HG02798 (cell line): ENCODE measurements around the gene SLC25A21.
"Not testable (repeated sequence)": the region's sequence is repeated elsewhere in the genome, so short reads cannot be mapped to it uniquely, and the experiment has no call there.

ENCODE experiments used
- ATAC-seq: cut with Tn5 transposase; IDR thresholded peaks from one replicate; pipeline ENCODE4 v1.9.1; 2021; ENCODE audit warnings: mild to moderate bottlenecking; ENCODE audit not compliant: unreplicated experiment, poor library complexity

The SLC25A21 gene

DNA sequence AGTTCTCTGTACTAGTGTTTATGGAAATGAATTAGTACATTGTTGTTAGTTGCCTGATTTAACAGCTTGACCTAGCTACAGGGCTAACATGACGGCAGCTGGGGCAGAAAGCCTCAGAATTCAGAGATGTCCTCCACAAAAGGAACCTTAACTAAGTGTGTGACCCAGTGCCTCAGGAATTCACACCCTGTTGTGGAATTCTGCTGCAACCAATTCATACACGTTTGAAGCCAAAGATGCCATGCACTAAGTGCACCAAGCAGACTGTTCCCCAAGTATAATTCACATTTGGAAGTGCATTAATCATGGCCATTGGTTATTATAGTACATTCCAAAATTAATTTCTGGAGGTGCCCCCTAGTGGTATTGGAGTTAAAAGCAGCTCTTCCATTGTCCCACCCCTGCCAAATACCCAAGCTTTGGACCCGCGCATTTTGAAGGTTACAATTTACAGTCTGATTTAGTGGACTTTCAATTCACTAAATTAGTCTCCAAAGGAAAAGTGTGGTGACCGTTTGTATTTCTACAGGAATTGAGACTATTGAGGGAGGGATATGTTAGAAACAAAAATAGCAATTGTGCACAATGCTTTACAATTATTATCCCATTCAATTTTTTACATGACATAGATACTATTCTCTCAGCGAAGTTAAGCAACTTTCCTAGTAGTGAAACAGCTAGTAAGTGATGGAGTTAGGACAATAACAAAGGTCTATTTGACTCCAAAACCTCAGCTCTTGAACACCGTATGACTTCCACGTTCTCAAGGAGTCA is 424.8 kb downstream of the SLC25A21 start:
- no peak for ATAC-seq

DNA sequence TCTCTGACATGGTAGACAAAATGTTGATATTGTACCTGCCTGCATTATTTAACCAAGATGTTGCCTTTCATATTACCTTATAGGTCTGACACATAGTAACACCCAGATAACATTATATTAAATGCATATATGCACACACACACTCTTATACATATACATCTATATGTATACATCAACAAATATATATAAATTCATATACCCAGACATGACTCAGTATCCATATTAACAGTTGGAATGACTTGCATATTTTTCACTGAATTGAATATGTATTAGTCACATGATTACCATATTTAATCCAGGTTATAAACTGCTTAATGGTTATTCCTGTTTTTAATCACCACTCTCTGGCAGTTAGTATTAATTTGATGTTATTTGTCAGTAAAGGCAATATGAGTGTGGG is 425.5 kb downstream of the SLC25A21 start:
- no peak for ATAC-seq

DNA sequence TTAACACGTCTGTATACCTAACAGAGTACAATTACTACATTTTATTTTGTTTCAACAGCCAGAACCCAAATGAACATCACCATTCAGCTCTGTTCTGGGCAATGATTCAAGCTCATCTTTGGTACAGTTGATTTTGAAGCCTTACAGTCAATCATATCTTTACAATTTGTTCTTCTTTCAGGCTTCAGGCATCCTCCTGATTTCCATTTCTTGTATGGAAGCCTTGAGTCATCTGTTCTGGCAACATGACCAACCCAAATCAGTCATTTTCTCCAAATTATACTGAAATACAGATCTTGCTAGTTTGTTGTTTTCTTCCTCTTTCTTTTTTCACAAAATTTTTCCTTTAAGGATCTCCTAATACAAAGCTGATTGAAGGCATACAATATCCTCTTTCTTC is 430.5 kb downstream of the SLC25A21 start:
- ATAC-seq: no peak

- no peak for ATAC-seq
Measured at GRCh38 chr14:36738269-36738668, 434.1 kb downstream of the SLC25A21 start.

- ATAC-seq: no peak
Measured at GRCh38 chr14:36726128-36726527, 446.3 kb downstream of the SLC25A21 start.

DNA sequence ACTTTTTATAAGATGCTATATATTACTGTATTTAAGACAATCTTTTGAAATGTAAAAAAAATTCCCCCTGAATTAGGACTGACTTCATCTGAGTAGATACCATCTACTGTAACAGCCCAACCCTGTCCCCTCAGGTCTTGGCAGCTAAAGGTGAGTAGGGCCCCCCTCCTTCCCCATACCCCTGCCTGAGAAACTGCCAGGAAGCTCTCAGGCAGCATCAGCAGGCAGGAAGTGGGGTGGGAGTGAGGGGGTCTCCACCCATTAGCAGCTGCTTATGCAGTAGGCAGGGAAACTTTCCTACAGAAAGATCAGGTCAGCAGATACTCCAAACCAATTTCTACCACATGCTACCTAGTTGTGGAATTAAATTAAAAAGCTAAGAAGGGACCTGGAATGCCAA is 448.2 kb downstream of the SLC25A21 start:
- ATAC-seq: no peak

GRCh38 chr14:36723530-36723929 is 448.9 kb downstream of the SLC25A21 start:
- no peak for ATAC-seq

GRCh38 chr14:36721877-36722276 is 450.5 kb downstream of the SLC25A21 start:
- ATAC-seq: no peak

DNA sequence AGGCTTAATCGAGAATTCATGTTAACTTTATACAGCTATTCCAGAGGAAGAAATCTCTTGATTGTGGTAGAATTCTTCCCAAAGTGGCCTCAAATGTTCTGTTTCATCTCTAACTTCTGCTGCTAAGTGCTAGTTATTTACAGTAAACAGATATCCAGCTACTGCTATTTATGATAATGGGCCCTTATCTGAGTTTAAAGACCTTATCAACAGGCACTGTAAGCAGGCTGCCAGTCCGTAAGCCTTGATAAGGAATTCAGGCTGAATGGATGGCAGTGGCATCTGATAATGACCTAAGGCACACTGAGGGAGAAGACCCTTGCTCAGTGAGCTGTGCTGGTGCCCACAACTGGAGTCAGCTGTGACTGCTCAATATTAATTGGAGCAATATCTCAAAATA is 451.7 kb downstream of the SLC25A21 start:
- no peak for ATAC-seq

DNA sequence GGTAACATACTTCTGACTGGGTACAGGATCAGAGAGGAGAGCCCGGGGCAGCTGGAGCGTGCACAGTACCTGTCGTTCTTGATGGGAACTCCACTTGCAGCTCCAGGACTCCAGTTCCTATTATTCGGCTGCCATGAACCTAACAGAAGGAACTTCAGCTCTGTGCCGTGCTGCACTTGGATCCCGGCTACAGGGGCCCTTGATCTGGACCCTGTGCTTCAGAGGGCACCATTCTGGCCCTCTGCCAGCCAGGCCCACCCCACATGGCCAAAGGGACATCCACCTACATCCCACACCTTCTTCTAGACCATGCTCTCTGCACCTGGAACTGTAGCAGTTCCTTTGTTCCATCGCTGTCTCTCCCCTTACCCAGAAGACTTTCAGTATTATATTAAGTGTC is 452.6 kb downstream of the SLC25A21 start:
- no peak for ATAC-seq

DNA sequence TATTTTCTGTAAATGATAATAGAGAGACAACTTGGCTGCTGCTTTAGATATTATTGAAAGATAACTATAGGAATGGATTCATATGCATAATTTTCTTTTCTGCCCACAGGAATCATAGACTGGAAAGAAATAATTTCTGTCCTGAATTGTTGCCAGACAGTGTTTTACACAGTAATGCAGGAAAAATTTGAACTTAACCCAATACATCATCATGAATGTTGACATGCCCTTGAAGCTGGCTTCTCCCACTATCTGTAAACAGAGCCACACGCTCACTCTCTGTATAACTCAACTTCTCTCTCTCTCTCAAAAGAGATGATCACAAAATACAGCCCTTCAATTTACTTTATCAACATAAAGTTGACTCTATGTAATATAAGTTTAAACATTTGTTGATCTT is 454.2 kb downstream of the SLC25A21 start:
- no peak for ATAC-seq

GRCh38 chr14:36717363-36717762 is 455.0 kb downstream of the SLC25A21 start:
- no peak for ATAC-seq

DNA sequence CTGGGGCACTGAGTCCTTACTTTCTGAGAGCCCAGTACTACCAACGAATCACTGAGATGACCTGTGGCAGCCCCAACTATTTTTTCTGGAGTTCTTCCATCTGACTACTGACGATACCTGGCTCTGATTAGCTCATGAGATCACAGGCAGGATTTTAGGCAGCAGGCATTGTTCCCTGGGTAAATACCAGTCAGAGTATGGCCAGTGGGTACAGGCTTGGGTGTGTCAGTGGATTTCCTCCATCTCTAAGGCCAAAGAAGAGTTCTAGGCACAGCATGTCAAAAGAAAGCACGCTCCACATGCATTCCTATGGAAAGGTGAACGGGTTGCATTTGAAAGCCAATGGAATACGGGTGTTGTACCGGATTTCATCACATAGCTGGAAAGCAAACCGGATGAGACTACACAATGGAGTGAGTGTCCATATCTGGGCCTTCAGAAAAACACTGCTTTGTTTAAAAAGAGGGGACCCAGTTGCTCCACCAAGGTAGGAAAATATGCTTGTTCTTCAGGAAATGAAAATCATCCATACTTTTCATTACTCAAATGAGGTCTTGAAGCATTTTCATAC is 455.7 kb downstream of the SLC25A21 start:
- no peak for ATAC-seq

GRCh38 chr14:36713960-36714703 is 458.3 kb downstream of the SLC25A21 start:
- no peak for ATAC-seq

- no peak for ATAC-seq
Measured at GRCh38 chr14:36707570-36707969, 464.8 kb downstream of the SLC25A21 start.

DNA sequence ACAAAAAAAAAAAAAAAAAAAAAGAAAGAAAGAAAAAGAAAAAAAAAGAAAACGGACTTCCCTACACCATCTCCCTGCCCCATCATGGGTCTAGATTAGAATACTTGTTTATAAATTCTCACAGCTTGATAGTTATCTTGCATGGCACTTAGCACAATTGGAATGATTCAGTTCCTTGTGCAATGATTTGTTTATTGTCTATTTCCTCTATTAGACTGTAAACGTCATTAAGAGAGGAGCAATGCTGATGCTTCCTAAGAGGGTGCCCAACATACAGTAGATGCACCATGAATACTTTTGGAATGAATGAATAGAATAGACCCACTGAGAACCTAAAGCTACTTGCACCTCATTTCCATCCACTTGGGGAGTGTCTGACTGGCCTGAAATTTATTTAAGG is 469.9 kb downstream of the SLC25A21 start:
- no peak for ATAC-seq

DNA sequence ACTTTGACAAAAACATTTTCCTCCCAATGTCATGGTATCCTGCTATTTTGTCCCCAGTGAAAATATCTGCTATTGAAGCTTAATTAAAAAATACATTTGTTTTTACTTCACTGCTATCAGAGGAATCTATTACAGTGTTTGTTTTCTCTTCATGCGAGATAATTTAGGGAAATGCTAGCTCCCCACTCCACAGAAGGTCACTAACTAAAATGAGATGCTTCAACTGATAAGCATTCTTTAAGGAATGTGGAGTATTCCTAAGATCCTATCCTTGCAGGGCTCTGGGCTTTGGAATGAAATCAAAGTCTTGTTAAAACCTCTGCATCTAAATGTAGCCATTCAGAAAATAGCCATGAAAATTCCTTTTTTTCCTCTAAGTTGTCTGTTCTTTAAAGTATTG is 471.3 kb downstream of the SLC25A21 start:
- ATAC-seq: no peak

DNA sequence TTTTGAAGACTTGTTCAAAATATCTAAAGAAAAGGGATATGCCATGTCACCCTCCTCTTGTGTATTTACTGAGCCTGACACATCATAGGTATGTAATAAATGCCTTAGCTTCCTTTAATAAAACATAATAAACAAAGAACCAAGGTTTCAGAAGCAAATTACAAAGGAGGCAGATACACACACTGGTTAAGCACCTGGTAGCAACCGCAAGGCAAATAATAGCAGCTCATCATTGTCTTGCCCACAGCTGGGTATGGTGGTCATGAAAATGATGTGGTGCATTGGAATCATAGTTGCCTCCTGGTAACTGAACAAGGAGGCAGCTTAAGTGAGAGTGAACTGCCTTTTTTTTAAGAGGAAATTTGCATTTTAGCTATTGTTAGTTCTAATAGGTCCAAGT is 471.8 kb downstream of the SLC25A21 start:
- ATAC-seq: no peak

- not testable (repeated sequence) for ATAC-seq
Measured at GRCh38 chr14:36699420-36699819, 473.0 kb downstream of the SLC25A21 start.

DNA sequence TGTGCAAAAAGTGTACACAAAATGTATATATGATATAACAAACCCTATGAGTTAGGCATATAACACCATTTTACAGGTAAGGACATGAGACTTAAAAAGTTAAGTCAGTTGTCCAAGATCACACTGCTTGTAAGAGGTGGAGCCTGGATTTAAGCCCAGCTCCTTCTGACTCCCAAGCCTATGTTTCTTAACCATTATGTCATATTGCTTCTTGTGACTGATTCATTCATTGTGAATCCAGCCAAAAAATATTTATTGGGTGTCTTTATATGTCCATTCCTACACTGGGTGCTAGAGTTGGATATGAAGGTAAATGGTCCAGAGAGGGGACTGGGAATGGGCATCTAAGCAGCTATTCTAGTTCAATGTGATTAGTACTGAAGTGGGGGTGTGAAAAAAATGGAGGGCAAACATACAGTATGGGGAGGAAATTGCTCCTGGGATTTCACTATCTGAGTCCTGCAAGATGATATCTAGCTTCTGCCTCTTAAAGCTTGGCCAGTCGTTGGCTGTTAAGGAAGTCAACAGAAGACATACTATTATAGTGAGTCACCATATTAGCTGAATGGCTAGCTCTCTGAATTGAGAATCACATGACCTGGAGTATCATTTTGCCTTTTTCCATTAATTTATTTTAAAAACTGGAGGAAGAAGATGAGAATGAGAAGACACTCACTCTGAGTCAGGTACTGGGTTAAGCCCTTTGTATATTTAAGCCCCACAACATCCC is 481.9 kb downstream of the SLC25A21 start:
- no peak for ATAC-seq

DNA sequence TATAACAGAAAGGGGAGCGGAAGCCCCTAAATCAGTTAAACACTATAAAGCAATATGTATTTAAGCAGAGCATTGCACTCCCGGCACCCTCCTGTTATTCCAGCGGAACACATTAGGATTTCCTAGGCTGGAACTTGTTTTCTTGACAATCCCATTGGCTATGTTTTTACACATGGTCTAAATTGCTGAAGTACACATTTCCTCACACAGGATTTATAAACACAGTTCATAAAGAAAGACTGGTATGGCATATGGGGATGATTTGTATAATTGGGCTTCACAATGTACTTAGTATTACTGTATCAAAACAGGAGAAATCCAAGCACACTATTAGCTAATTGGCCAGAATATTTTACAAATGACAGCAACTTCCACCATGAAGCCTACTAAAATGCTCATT is 487.5 kb downstream of the SLC25A21 start:
- no peak for ATAC-seq
